MM.1S (cell line): ENCODE measurements around the gene RP9.

Experiments
- EZH2 ChIP-seq: fragments of 300-600 bp; sonication (generic); optimal IDR thresholded peaks from 2 replicates; pipeline ENCODE3; 2017; ENCODE audit warnings: low read depth, mild to moderate bottlenecking, antibody characterized with exemption, low read length, mixed read lengths
- EZH2phosphoT487 ChIP-seq: fragments of 300-600 bp; sonication (generic); IDR thresholded peaks from 2 replicates; pipeline ENCODE4 v1.6.1; 2018; ENCODE audit warnings: antibody characterized with exemption, low read length
- TF ChIP-seq, protein P1 (sequence below): fragments of 300-600 bp; sonication (generic); IDR thresholded peaks from 2 replicates; pipeline ENCODE4 v1.5.1; 2016; ENCODE audit warnings: antibody characterized with exemption, low read length, mixed read lengths

DNA sequence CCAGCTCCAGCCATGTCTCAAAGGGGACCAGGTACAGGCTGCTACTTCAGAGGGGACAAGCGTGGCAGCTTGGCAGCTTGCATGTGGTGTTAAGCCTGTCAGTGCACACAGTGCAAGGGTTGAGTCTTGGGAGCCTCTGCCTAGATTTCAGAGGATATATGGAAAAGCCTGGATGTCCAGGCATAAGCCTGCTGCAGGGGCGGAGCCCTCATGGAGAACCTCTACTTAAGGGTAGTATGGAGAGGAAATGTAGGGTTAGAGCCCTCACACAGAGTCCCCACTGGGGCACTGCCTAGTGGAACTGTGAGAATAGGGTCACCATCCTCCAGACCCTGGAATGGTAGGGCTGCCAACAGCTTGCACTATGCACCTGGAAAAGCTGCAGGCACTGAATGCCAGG is 38.9 kb downstream of the RP9 start:
- TF ChIP-seq, protein P1, sequence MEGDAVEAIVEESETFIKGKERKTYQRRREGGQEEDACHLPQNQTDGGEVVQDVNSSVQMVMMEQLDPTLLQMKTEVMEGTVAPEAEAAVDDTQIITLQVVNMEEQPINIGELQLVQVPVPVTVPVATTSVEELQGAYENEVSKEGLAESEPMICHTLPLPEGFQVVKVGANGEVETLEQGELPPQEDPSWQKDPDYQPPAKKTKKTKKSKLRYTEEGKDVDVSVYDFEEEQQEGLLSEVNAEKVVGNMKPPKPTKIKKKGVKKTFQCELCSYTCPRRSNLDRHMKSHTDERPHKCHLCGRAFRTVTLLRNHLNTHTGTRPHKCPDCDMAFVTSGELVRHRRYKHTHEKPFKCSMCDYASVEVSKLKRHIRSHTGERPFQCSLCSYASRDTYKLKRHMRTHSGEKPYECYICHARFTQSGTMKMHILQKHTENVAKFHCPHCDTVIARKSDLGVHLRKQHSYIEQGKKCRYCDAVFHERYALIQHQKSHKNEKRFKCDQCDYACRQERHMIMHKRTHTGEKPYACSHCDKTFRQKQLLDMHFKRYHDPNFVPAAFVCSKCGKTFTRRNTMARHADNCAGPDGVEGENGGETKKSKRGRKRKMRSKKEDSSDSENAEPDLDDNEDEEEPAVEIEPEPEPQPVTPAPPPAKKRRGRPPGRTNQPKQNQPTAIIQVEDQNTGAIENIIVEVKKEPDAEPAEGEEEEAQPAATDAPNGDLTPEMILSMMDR: no peak
- TF ChIP-seq EZH2 (no peak), EZH2phosphoT487 (no peak)
